ENCODE measurements around the gene RITA1.
A peak's percentile ranks its signal among the peaks of the same experiment; 100 is the strongest.
"Not testable (repeated sequence)": the region's sequence is repeated elsewhere in the genome, so short reads cannot be mapped to it uniquely, and the experiment has no call there.

RITA1 gene

DNA sequence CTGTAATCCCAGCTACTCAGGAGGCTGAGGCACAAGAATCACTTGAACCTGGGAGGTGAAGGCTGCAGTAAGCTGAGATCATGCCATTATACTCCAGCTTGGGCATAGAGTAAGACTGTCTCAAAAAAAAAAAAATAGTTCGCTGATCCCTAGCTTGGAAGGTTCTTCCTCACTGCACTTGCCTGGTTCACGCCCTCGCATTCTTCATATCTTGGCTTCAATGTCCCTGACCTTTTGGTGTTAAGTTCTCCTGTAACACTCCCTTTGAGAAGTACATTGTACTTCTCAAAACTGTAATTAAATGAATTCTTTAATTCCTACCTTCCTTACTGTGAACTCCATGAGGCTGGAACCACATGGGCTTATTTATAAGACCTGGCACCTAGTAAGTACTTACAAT lies 19.3 kb downstream of the RITA1 start:
- DNase-seq = no peak

DNA sequence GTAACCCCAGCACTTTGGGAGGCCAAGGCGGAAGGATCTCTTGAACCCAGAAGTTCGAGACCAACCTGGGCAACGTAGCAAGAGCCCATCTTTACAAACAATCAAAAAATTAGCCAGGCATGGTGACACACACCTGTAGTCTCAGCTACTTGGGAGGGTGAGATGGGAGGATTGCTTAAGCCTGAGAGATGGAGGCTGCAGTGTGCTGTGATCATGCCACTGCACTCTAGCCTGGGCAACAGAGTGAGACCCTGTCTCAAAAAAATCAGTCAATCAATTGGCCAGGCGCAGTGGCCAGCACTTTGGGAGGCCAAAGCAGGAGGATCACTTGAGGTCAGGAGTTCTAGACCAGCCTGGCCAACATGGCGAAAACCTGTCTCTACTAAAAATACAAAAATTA lies 21.3 kb downstream of the RITA1 start:
- DNase-seq = not testable (repeated sequence)

DNA sequence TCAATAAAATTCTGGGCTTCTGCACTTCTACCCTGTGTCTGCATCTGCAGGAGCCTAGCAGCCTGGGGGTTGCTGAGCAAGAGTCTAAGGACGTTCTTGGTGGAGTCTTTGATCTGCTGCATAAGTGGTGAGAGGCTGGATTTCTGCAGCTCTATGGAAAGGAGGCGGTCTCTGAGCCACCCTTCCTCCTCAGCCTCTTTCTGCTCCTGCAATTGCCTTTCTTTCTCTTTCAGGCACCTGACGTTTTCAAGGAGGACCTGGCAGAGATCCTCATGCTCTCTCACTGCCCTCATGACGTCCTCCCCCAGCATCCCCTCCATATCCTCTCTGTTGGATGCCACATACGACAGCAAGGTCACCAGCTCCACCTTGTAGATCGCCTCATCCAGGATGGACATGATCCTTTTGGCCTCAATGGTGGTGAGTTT lies 22.1 kb downstream of the RITA1 start:
- peak; percentile 42 for DNase-seq

GRCh38 chr12:113208041-113208934 lies 22.8 kb downstream of the RITA1 start:
- peak; percentile 100 for DNase-seq

DNA sequence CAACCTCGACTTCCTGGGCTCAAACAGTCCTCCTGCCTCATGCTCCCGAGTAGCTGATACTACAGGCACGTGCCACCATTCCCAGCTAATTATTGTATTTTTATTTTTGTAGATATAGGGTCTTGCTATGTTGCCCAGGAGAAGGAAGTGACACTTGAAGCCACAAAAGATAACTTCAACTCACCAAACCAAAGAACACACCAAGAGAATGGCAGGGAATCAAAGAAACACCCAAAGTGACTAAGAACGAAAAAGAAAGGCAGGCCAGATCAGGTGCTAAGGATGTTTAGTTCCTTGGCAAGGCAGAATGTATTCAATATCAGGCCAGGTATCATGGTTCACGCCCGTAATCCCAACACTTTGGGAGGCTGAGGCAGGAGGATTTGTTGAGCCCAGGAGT lies 25.6 kb downstream of the RITA1 start:
- no peak for DNase-seq

- peak; percentile 99 for DNase-seq
Observed at GRCh38 chr12:113214895-113215400, 29.4 kb downstream of the RITA1 start.

DNA sequence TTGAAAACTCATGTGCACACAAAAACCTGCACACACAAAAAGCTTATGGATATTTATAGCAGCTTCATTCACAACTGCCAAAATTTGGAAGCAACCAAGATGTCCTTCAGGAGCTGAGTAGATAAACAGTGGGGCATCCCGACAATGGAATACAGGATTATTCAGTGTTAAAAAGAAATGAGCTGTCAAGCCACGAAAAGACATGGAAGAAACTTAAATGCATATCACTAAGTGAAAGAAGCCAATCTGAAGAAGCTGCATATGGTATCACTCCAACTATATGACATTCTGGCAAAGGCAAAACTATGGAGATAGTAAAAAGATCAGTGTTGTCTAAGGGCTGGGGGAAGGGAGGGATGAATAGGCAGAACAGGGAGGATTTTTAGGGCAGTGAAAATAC lies 30.5 kb downstream of the RITA1 start:
- no peak for DNase-seq

DNA sequence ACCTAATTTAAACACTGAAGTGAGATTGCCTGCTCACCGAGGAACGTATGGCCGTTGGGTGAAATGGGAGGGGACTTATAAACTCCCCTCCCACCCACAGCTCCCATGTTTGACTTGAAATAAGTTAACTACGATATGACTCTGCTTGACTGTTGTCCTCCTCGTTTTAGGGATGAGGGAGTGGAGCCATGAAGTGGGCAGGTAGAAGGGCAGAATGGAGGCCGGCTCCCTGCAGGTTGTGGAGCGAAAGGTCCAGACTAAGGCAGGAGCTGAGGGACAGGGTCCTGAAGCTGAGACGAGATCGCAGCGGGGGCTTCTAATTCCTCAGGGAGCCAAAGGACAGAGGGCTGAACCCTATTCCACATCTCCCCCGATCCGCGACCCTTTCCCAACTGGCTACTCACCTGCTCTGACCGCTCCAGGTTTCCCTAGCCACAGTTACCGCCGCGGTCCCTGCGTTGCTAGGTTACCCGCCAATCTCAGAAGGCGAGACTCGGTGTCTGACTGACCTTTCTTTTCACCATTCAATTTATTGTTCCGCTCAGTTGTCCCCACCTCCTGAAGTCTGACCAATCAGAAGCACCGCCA lies 35.2 kb downstream of the RITA1 start:
- no peak for DNase-seq

- DNase-seq = peak; percentile 100
Observed at GRCh38 chr12:113221181-113221996, 35.9 kb downstream of the RITA1 start, which contains the start of gene TPCN1. TPCN1 (plus strand) TSS chr12:113221464; CDS start chr12:113226853, 5,389 bp downstream.

DNA sequence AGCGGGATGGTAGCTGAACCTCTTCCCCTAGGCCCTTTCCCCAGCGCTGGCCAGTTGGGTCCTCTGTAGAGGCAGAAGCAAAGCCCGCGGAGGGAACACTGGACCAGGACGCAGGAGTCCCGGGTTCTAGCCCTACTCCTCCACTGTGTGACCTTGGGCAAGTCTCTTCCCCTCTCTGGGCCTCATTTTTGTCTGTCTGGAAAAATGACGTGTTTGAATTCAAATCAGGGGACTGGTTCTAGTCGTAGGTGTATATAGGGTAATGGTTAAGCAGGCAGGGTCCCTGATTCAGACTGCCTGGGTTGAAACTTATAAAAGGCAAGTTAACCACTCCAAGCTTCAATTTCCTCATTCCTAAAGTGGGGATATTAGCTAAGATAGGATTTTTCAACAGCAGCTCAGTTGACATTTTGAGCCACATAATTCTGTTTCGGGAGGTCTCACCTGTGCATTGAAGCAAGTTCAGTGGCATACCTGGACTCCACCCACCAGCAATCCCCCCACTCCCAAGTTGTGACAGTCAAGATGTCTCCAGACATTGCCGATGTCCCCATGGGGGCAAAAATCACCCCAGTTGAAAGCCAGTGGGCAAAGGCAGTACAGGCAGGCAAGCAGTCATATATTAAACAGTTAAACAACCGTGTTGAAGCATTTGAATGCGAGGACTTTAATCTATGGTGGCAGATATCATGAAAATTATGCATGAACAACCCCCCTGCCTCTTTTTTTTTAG lies 36.6 kb downstream of the RITA1 start:
- no peak for DNase-seq

GRCh38 chr12:113222730-113223531 lies 37.4 kb downstream of the RITA1 start:
- peak; percentile 29 for DNase-seq

DNA sequence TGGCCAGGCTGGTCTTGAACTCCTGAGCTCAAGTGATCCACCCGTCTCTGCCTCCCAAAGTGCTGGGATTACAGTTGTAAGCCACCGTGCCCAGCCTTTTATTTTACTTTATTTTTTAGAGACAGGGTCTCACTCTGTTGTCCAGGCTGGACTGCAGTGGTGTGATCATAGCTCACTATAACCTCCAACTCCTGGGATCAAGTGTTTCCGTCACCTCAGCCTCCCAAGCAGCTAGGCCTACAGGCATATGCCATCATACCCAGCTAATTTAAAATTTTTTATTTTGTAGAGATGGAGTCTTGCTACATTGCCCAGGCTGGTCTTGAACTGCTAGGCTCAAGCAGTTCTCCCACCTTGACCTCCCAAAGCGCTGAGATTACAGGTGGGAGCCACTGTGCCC lies 39.4 kb downstream of the RITA1 start:
- no peak for DNase-seq

- peak; percentile 40 for DNase-seq
Observed at GRCh38 chr12:113226696-113227568, 41.4 kb downstream of the RITA1 start.

GRCh38 chr12:113227686-113228391 lies 42.3 kb downstream of the RITA1 start:
- no peak for DNase-seq

DNA sequence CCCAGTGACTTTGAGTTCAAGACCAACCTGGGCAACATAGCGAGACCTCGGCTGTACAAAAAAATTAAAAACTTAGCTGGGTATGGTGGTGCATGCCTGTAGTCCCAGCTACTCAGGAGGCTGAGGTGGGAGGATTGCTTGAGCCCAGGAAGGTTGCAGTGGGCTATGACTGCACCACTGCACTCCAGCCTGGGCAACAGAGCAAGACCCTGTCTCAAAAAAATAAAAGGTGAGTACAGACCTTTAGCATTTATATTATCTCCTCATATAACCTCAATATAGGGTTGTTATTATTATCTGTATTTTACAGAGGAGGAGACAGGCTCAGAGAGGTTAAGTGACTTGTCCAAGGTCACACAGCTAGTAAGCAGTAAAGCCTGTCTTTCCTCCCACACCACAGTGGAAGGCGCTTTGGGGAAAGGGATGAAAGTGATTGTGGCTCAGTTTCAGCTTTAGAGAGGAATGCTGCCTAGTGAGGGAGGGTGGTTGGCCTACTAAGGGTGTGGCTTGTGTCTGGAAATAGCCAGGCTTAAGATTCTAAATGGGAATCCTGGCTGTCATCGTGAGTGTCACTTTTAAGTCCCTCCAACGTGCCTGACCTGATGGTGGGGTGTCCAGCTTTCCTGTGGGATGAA lies 43.0 kb downstream of the RITA1 start:
- DNase-seq = no peak

- DNase-seq = no peak
Observed at GRCh38 chr12:113230315-113231234, 45.1 kb downstream of the RITA1 start.

DNA sequence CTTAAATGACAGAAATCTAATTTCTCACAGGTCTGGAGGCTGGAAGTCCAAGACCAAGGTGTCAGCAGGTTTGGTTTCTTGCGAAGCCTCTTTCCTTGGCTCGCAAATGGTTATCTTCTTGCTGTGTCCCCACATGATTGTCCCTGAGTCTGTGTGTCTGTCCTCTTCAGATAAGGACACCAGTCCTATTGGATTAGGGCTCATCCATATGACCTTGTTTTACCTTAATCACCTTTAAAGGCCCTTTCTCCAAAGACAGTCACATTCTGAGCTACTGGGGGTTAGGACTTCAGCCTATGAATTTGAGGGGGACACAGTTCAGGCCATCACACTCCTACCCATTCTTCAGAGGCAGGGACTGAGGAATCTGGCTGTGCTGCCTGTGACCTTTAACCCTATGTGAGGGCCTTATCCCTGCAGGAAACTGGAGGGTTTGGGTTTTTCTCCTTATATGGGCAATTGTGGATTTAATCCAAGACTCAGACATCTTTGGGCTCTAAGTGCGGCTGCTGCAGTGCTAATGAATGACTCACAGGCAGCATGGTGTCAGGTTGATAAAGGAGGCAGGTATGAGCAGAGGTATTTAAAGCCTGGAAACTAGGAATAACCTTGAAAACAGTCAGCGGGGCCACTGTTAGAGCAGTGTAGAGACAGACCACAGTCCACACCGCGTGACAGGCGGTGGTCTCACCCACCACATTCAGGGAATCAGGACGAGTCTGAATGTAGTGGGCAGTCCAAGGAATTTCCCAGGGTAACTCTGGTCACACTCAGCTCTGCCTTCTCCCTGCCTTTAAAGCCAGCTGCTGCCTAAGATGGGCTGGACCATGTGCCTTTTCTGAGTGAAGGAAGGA lies 45.9 kb downstream of the RITA1 start:
- DNase-seq = no peak

Data from MV-4-11 (cell line).